Mammary epithelial cell (primary cell): ENCODE measurements around the gene EFCAB10.

Experiments used
- CTCF ChIP-seq, 2 donors: IDR thresholded peaks in 1 of 2; conservative IDR thresholded peaks in 1 of 2; 2 replicates each; pipeline ENCODE4 v1.5.1; 2011 to 2012; ENCODE audit warnings: inconsistent platforms in 2 of 2, low read length in 2 of 2, mild to moderate bottlenecking in 2 of 2, control low read depth in 1 of 2, low read depth in 1 of 2; ENCODE audit not compliant: insufficient read depth in 1 of 2; ENCODE audit errors: extremely low read depth in 1 of 2
- EZH2 ChIP-seq: IDR thresholded peaks from 2 replicates; pipeline ENCODE4 v1.6.1; 2012; ENCODE audit warnings: low read length, inconsistent platforms, borderline replicate concordance

GRCh38 chr7:105577251-105577650 lies 4.0 kb downstream of the EFCAB10 start:
- TF ChIP-seq CTCF (conservative IDR thresholded peaks at IDR 0.05 in 1 of 2, IDR thresholded peaks at IDR 0.05 in 1 of 2; ENCODE audit: extremely low read depth in 1 of 2, insufficient read depth in 1 of 2, low read depth in 1 of 2, low read length in 2 of 2) (no peak), EZH2 (no peak)
